Measurements from ENCODE around the gene MTA3. TPM values are rescaled to one million over a fixed set of nuclear protein-coding genes. Genes with fewer than 3 reads are reported as not detected.

The MTA3 gene
- polyA plus RNA-seq, 4 donors = 65.6 to 79.2 (median 71.2) TPM

- DNase-seq (ENCODE audit: low read depth in 4 of 4, low spot score in 3 of 4) = no peak
These were observed 203.2 kb downstream of the MTA3 start for GRCh38 chr2:42771546-42772153.

- DNase-seq (ENCODE audit: low read depth in 4 of 4, low spot score in 3 of 4) = no peak
These were observed 206.8 kb downstream of the MTA3 start for GRCh38 chr2:42775186-42775585.

- no peak for DNase-seq (ENCODE audit: low read depth in 4 of 4, low spot score in 3 of 4)
These were observed 207.4 kb downstream of the MTA3 start for GRCh38 chr2:42775810-42776209.

- DNase-seq (ENCODE audit: low read depth in 4 of 4, low spot score in 3 of 4) = no peak
These were observed 209.7 kb downstream of the MTA3 start for GRCh38 chr2:42777883-42778805.

GRCh38 chr2:42781181-42781580 is 212.7 kb downstream of the MTA3 start:
- DNase-seq (ENCODE audit: low read depth in 4 of 4, low spot score in 3 of 4) = no peak

GRCh38 chr2:42783511-42783910 is 215.1 kb downstream of the MTA3 start:
- no peak for DNase-seq (ENCODE audit: low read depth in 4 of 4, low spot score in 3 of 4)

GRCh38 chr2:42784204-42784880 is 215.9 kb downstream of the MTA3 start:
- DNase-seq (ENCODE audit: low read depth in 4 of 4, low spot score in 3 of 4) = no peak

- no peak for DNase-seq (ENCODE audit: low read depth in 4 of 4, low spot score in 3 of 4)
These were observed 218.3 kb downstream of the MTA3 start for GRCh38 chr2:42786561-42787345.

GRCh38 chr2:42787424-42787787 is 219.0 kb downstream of the MTA3 start:
- DNase-seq (ENCODE audit: low read depth in 4 of 4, low spot score in 3 of 4) = no peak

- no peak for DNase-seq (ENCODE audit: low read depth in 4 of 4, low spot score in 3 of 4)
These were observed 219.5 kb downstream of the MTA3 start for GRCh38 chr2:42787788-42788477.

GRCh38 chr2:42788478-42788793 is 220.0 kb downstream of the MTA3 start:
- no peak for DNase-seq (ENCODE audit: low read depth in 4 of 4, low spot score in 3 of 4)

GRCh38 chr2:42788882-42789281 is 220.4 kb downstream of the MTA3 start:
- DNase-seq (ENCODE audit: low read depth in 4 of 4, low spot score in 3 of 4) = no peak

- no peak for DNase-seq (ENCODE audit: low read depth in 4 of 4, low spot score in 3 of 4)
These were observed 221.3 kb downstream of the MTA3 start for GRCh38 chr2:42789751-42790150.

- no peak for DNase-seq (ENCODE audit: low read depth in 4 of 4, low spot score in 3 of 4)
These were observed 223.2 kb downstream of the MTA3 start for GRCh38 chr2:42791606-42792005.

- DNase-seq (ENCODE audit: low read depth in 4 of 4, low spot score in 3 of 4) = no peak
These were observed 223.7 kb downstream of the MTA3 start for GRCh38 chr2:42792087-42792582.

- peak in 1 of 4 donors; percentile 46 for DNase-seq (ENCODE audit: low read depth in 4 of 4, low spot score in 3 of 4)
These were observed 224.3 kb downstream of the MTA3 start, which contains the start of gene HAAO for GRCh38 chr2:42792583-42793333. Gene HAAO (minus strand): TSS chr2:42792583. CDS start chr2:42792536, 47 bp downstream.

- DNase-seq (ENCODE audit: low read depth in 4 of 4, low spot score in 3 of 4) = peak in 1 of 4 donors; percentile 39
These were observed 225.2 kb downstream of the MTA3 start for GRCh38 chr2:42793334-42794270.

All from left renal pelvis (tissue), 4 donors.